Measurements from ENCODE around the gene WDR44.
"Not testable (repeated sequence)": the region's sequence is repeated elsewhere in the genome, so short reads cannot be mapped to it uniquely, and the experiment has no call there.

WDR44 gene

GRCh38 chrX:118423558-118423957 lies 77.7 kb downstream of the WDR44 start:
- Histone ChIP-seq H3K4me3 (ENCODE audit: low read length) (no peak overlapping the region), H3K4me1 (ENCODE audit: control insufficient read depth, insufficient read depth, low read length) (no peaks in the 10 kb centered on the region), H3K27me3 (ENCODE audit: control insufficient read depth, insufficient read depth, low read length) (no peaks in the 10 kb centered on the region), H3K27ac (ENCODE audit: low read length) (no peak overlapping the region), H3K36me3 (ENCODE audit: control insufficient read depth, insufficient read depth, low read length) (no peaks in the 10 kb centered on the region), H3K9me3 (ENCODE audit: control insufficient read depth, insufficient read depth, low read length) (no peaks in the 10 kb centered on the region)
- WGBS (ENCODE audit: insufficient coverage, insufficient read length): no CpG with 5 or more reads among the region's 4 CpGs
- DNase-seq (ENCODE audit: low read depth, low spot score): no peak

GRCh38 chrX:118432799-118433198 lies 86.9 kb downstream of the WDR44 start:
- no CpG with 5 or more reads among the region's 5 CpGs for WGBS (ENCODE audit: insufficient coverage, insufficient read length)
- Histone ChIP-seq H3K4me1 (ENCODE audit: control insufficient read depth, insufficient read depth, low read length) (no peaks in the 10 kb centered on the region), H3K4me3 (ENCODE audit: low read length) (no peak overlapping the region), H3K9me3 (ENCODE audit: control insufficient read depth, insufficient read depth, low read length) (no peaks in the 10 kb centered on the region), H3K27me3 (ENCODE audit: control insufficient read depth, insufficient read depth, low read length) (no peaks in the 10 kb centered on the region), H3K36me3 (ENCODE audit: control insufficient read depth, insufficient read depth, low read length) (no peaks in the 10 kb centered on the region; the same call in 1 of the 2 replicates), H3K27ac (ENCODE audit: low read length) (no peak overlapping the region)
- no peak for DNase-seq (ENCODE audit: low read depth, low spot score)

DNA sequence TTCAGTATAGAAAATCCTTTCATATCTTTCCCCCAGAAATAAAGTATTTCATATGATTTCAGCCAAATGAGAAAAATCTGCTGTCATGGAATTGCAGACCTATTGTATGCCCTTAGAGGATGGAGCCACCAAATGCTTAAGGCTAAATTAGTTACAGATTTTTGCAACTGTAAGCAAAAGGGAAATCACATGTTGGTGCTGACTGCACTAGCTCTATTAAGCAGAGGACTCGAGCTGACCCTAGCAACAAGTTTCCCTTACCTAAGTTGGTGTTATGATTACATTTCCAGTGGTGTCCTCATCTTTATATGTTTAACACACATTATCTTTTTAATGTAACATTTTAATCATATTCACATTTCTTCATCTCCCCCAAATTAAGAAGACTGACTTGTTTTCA lies 91.4 kb downstream of the WDR44 start:
- H3K9me3 ChIP-seq (ENCODE audit: control insufficient read depth, insufficient read depth, low read length): no peaks in the 10 kb centered on the region
- no peak overlapping the region for H3K4me3 ChIP-seq (ENCODE audit: low read length)
- H3K4me1 ChIP-seq (ENCODE audit: control insufficient read depth, insufficient read depth, low read length): no peaks in the 10 kb centered on the region
- H3K36me3 ChIP-seq (ENCODE audit: control insufficient read depth, insufficient read depth, low read length): no peaks in the 10 kb centered on the region; the same call in 1 of the 2 replicates
- no peaks in the 10 kb centered on the region for H3K27me3 ChIP-seq (ENCODE audit: control insufficient read depth, insufficient read depth, low read length)
- no peak overlapping the region for H3K27ac ChIP-seq (ENCODE audit: low read length)
- no peak for DNase-seq (ENCODE audit: low read depth, low spot score)
- WGBS (ENCODE audit: insufficient coverage, insufficient read length): no CpG with 5 or more reads among the region's 1 CpG

- H3K4me1 ChIP-seq (ENCODE audit: control insufficient read depth, insufficient read depth, low read length): no peaks in the 10 kb centered on the region
- DNase-seq (ENCODE audit: low read depth, low spot score): no peak
- H3K27ac ChIP-seq (ENCODE audit: low read length): no peak overlapping the region
- no CpG with 5 or more reads among the region's 3 CpGs for WGBS (ENCODE audit: insufficient coverage, insufficient read length)
- H3K36me3 ChIP-seq (ENCODE audit: control insufficient read depth, insufficient read depth, low read length): no peaks in the 10 kb centered on the region
- no peaks in the 10 kb centered on the region for H3K9me3 ChIP-seq (ENCODE audit: control insufficient read depth, insufficient read depth, low read length)
- H3K4me3 ChIP-seq (ENCODE audit: low read length): no peak overlapping the region
- no peaks in the 10 kb centered on the region for H3K27me3 ChIP-seq (ENCODE audit: control insufficient read depth, insufficient read depth, low read length)
Observed at GRCh38 chrX:118448273-118448783, 102.4 kb downstream of the WDR44 start.

- WGBS (ENCODE audit: insufficient coverage, insufficient read length): no CpG with 5 or more reads among the region's 3 CpGs
- DNase-seq (ENCODE audit: low read depth, low spot score): no peak
- H3K36me3 ChIP-seq (ENCODE audit: control insufficient read depth, insufficient read depth, low read length): no peaks in the 10 kb centered on the region
- no peaks in the 10 kb centered on the region for H3K9me3 ChIP-seq (ENCODE audit: control insufficient read depth, insufficient read depth, low read length)
- H3K4me1 ChIP-seq (ENCODE audit: control insufficient read depth, insufficient read depth, low read length): no peaks in the 10 kb centered on the region
- H3K27ac ChIP-seq (ENCODE audit: low read length): no peak overlapping the region
- H3K27me3 ChIP-seq (ENCODE audit: control insufficient read depth, insufficient read depth, low read length): no peaks in the 10 kb centered on the region
- no peak overlapping the region for H3K4me3 ChIP-seq (ENCODE audit: low read length)
Observed at GRCh38 chrX:118455013-118455412, 109.1 kb downstream of the WDR44 start.

DNA sequence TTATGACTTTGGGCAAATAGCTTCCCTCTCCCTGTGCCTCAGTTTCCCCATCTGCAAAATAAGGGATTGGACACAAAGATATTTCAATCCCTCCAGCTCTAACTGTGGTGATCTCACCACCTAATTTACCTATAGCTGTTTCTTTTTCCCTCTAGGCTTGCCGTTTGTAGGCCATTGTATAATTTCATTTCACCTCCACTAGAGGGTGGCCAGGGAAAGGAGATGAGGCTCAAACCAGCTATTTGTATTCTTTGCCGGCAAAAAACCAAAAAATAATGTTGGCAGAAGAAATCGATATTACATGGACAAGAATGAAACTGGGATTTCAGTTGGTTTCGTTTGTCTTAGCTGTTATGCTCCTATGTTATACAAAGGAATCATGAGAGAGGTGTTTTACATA lies 113.6 kb downstream of the WDR44 start:
- Histone ChIP-seq H3K4me1 (ENCODE audit: control insufficient read depth, insufficient read depth, low read length) (no peaks in the 10 kb centered on the region), H3K9me3 (ENCODE audit: control insufficient read depth, insufficient read depth, low read length) (no peaks in the 10 kb centered on the region), H3K27me3 (ENCODE audit: control insufficient read depth, insufficient read depth, low read length) (no peaks in the 10 kb centered on the region), H3K36me3 (ENCODE audit: control insufficient read depth, insufficient read depth, low read length) (no peaks in the 10 kb centered on the region), H3K4me3 (ENCODE audit: low read length) (no peak overlapping the region), H3K27ac (ENCODE audit: low read length) (no peak overlapping the region)
- DNase-seq (ENCODE audit: low read depth, low spot score): no peak
- WGBS (ENCODE audit: insufficient coverage, insufficient read length): no CpG with 5 or more reads among the region's 4 CpGs

- Histone ChIP-seq H3K4me3 (ENCODE audit: low read length) (no peak overlapping the region), H3K27me3 (ENCODE audit: control insufficient read depth, insufficient read depth, low read length) (no peaks in the 10 kb centered on the region), H3K4me1 (ENCODE audit: control insufficient read depth, insufficient read depth, low read length) (no peaks in the 10 kb centered on the region), H3K9me3 (ENCODE audit: control insufficient read depth, insufficient read depth, low read length) (no peaks in the 10 kb centered on the region), H3K27ac (ENCODE audit: low read length) (no peak overlapping the region), H3K36me3 (ENCODE audit: control insufficient read depth, insufficient read depth, low read length) (no peaks in the 10 kb centered on the region)
- no CpG with 5 or more reads among the region's 6 CpGs for WGBS (ENCODE audit: insufficient coverage, insufficient read length)
- DNase-seq (ENCODE audit: low read depth, low spot score): no peak
Observed at GRCh38 chrX:118464501-118464900, 118.6 kb downstream of the WDR44 start.

DNA sequence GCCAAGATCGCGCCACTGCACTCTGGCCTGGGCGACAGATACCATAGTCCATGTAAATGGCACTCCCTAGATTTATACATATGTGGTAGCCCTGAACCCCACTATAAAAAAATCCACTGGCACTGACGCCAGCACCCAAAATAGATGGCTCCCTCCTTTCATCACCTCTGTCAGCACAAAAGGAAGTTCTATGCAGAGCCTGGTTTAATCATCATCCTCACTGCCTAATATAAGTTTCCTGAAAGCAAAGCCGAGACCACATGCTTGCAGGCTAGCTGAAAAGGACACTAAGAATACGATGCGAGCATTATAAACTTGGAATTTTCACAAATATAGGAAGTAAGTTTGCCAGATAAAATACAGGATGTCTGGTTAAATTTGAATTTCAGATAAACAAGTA lies 122.2 kb downstream of the WDR44 start:
- Histone ChIP-seq H3K27ac (ENCODE audit: low read length) (no peak overlapping the region), H3K4me1 (ENCODE audit: control insufficient read depth, insufficient read depth, low read length) (no peaks in the 10 kb centered on the region), H3K27me3 (ENCODE audit: control insufficient read depth, insufficient read depth, low read length) (no peaks in the 10 kb centered on the region), H3K4me3 (ENCODE audit: low read length) (no peak overlapping the region), H3K9me3 (ENCODE audit: control insufficient read depth, insufficient read depth, low read length) (no peaks in the 10 kb centered on the region), H3K36me3 (ENCODE audit: control insufficient read depth, insufficient read depth, low read length) (no peaks in the 10 kb centered on the region)
- no peak for DNase-seq (ENCODE audit: low read depth, low spot score)
- no CpG with 5 or more reads among the region's 7 CpGs for WGBS (ENCODE audit: insufficient coverage, insufficient read length)

GRCh38 chrX:118470721-118471347 lies 124.9 kb downstream of the WDR44 start:
- H3K27me3 ChIP-seq (ENCODE audit: control insufficient read depth, insufficient read depth, low read length); H3K36me3 ChIP-seq (ENCODE audit: control insufficient read depth, insufficient read depth, low read length); H3K4me1 ChIP-seq (ENCODE audit: control insufficient read depth, insufficient read depth, low read length); H3K27ac ChIP-seq (ENCODE audit: low read length); H3K4me3 ChIP-seq (ENCODE audit: low read length); DNase-seq (ENCODE audit: low read depth, low spot score); H3K9me3 ChIP-seq (ENCODE audit: control insufficient read depth, insufficient read depth, low read length): not testable (repeated sequence)
- no CpG with 5 or more reads among the region's 5 CpGs for WGBS (ENCODE audit: insufficient coverage, insufficient read length)

GRCh38 chrX:118474586-118474985 lies 128.7 kb downstream of the WDR44 start:
- WGBS (ENCODE audit: insufficient coverage, insufficient read length): no CpG with 5 or more reads among the region's 6 CpGs
- Histone ChIP-seq H3K4me1 (ENCODE audit: control insufficient read depth, insufficient read depth, low read length) (no peaks in the 10 kb centered on the region), H3K27me3 (ENCODE audit: control insufficient read depth, insufficient read depth, low read length) (no peaks in the 10 kb centered on the region), H3K27ac (ENCODE audit: low read length) (no peak overlapping the region), H3K9me3 (ENCODE audit: control insufficient read depth, insufficient read depth, low read length) (no peaks in the 10 kb centered on the region), H3K4me3 (ENCODE audit: low read length) (no peak overlapping the region), H3K36me3 (ENCODE audit: control insufficient read depth, insufficient read depth, low read length) (no peaks in the 10 kb centered on the region)
- no peak for DNase-seq (ENCODE audit: low read depth, low spot score)

DNA sequence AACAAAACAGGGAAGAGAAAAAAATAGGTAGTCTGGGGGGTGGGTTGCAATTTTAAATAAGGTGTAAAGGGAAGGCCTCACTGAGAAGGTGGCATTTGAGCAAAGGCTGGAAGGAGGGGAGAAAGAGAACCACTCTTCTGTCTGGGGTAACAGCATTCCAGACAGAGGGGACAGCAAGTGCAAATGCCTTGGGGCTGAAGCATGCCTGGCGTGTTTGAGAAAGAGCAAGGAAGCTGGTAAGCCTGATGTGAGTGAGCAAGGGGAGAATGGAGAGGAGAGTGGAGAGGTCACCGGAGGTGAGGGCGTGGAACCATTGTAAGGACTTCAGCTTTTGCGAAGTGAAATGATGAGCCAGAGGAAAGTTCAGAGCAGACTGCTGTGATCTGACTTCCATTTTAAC lies 130.0 kb downstream of the WDR44 start:
- no peak overlapping the region for H3K27ac ChIP-seq (ENCODE audit: low read length)
- no peaks in the 10 kb centered on the region for H3K36me3 ChIP-seq (ENCODE audit: control insufficient read depth, insufficient read depth, low read length)
- no peak for DNase-seq (ENCODE audit: low read depth, low spot score)
- WGBS (ENCODE audit: insufficient coverage, insufficient read length): no CpG with 5 or more reads among the region's 4 CpGs
- H3K4me3 ChIP-seq (ENCODE audit: low read length): no peak overlapping the region
- no peaks in the 10 kb centered on the region for H3K27me3 ChIP-seq (ENCODE audit: control insufficient read depth, insufficient read depth, low read length)
- H3K4me1 ChIP-seq (ENCODE audit: control insufficient read depth, insufficient read depth, low read length): no peaks in the 10 kb centered on the region
- no peaks in the 10 kb centered on the region for H3K9me3 ChIP-seq (ENCODE audit: control insufficient read depth, insufficient read depth, low read length)
